NCI-H2196 (cell line): ENCODE data around the gene CLEC18B.
A peak's percentile ranks its signal among the peaks of the same experiment; 100 is the strongest.
"Not testable (repeated sequence)": the region's sequence is repeated elsewhere in the genome, so short reads cannot be mapped to it uniquely, and the experiment has no call there.

Experiments
- DNase-seq: peaks from one replicate; lab custom pipeline; 2025; ENCODE audit not compliant: unreplicated experiment; lab: John Stamatoyannopoulos, UW

The CLEC18B gene

DNA sequence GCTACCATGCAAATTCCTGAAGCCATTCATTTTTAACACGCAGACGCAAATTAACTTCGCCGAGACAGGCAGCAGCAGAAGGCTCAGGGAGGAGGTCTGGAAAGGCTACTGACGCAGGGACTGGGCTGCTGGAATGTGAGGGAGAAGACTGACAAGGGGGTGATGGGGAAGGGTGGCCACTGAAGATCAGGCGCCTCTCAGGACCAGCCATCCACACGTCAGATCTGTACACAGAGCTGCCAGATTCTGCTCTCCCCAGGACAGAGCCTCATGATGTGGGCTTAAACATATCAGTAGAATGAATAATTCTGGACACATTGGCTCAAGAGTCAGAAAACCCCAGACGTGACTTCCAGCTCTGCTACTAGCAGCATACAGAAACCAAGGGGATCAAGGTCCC is 25.6 kb upstream of the CLEC18B start:
- no peak for DNase-seq

DNA sequence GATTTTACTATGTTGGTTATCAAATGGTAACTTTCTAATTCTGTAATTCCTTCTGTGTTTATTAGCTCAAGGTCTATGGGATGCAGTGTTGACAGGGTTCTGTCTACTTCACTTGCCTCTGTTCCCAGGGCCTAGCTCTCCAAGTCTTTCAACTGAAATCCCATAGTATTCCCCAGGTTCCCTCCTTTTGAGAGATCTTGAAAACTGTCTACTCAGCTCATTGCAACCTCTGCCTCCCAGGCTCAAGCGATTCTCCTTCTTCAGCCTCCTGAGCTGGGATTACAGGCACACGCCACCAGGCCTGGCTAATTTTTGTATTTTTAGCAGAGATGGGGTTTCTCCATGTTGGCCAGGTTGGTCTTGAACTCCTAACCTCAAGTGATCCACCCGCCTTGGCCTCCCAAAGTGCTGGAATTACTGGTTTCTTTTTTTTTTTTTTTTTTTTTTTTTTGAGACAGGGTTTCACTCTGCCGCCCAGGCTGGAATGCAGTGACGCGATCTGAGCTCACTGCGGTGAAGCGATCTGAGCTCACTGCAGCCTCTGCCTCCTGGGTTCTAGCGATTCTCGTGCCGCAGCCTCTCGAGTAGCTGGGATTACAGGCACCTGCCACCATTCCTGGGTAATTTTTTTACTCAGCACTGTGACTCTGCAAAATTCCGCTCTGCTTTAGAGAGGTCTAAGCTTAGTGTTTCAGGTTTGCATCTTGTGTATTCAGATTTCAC is 22.5 kb upstream of the CLEC18B start:
- not testable (repeated sequence) for DNase-seq

DNA sequence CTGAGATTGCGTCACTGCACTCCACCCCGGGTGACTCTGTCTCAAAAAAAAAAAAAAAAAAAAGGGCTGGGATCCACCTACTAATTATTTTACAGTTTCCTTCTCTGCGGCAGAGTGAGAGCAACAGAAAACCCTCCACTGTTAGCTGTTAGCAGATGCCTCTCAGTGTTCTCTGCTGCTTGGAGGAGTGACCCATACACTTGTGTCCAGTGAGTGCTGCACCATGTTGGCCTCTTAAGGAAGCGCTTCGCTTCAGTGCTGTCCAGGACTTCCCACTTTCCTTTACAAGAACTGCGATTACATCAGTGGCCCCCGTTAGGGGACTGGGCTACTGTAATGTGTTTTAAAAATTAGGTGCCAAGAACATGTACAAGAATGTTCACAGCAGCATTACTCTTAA is 18.4 kb upstream of the CLEC18B start:
- DNase-seq = no peak

DNA sequence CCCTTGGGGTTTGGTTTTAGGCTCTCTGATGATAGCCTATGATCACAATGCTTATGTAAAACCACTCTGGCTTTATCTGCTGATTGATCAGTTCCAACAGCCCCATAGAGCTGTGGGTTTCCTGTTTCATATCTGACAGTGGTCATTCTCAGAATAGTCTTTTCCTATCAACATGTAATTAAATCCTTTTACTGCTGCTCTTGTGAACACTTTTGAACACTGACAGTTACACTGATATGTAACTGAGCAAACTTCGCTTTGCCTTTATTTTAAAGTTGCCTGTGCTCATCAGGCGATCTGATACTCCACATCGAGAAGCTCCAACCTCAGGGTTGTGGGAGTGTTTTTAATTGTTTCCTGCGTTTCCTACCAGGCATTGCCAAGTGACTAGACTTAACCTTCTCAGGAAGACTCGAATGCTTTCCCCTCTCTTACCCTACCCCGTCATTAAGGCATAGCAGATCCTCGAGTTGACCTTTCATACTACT is 17.3 kb upstream of the CLEC18B start:
- DNase-seq = no peak

DNA sequence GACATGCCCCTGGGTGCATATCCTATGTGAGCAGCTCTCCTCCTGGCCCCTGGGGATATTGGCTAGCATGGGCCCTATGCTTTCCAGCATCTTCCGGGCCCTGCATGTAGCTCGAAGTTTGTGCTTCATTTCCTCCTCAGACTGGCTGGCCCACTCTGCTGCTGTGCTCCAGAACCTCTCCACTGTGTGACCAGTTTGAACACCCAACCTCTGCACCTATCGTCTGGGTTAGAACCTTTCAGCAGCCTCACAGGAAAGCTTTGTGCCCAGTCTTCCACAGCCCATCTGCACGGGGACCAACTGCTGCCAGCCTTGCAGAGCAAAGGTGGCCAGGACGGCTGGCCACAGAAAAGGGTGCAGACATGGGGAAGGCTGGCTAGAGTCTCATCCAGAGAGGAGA is 10.2 kb upstream of the CLEC18B start:
- DNase-seq = no peak

DNA sequence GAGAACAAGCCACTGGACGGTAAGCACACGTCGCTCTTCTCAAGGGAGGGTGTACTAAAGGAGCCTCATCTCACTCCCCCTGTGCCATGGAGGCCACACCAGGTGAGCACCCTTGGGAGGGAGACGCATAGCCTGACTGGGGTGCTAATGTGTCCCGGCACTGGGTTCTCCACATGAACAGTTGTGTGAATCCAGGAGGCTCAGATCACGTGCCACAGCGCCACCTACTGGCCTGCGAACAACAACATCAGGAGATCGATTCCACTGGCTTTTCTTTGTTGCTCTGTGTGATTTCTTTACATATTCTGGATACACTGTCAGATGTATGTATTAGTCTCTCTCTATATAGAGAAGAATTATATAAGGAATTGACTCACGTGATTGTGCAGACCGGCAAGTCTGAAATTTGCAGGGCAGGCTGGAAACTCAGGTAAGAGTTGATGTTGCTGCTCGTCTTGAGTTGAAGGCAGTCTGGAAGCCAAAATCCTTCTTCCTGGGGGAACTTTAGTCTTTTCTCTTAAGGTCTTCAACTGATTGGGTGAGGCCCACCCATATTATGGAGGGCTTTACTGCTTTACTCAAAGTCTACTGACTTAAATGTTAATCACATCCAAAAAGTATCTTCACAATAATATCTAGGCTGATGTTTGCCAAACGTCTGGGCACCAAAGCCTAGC is 8.9 kb upstream of the CLEC18B start:
- DNase-seq = peak; percentile 2

DNA sequence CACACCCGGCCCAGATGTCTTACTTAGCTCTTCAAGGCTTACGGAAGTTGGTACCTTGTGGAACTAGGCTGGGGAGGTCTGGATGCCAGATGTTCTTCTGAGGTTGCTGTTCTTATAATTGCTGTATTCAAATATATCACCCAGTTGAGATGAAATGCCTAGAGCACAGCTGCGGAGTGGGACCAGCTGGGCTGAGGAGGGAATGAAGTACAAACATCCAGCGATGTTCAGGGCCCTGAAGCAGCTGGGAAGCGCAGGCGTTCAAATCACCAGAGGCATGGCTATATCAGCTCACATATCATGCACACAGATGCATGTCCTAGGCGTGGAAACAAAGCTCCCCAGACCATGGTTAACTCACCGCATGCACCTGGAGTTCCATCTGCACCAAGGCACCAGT is 7.2 kb upstream of the CLEC18B start:
- DNase-seq = not testable (repeated sequence)

DNA sequence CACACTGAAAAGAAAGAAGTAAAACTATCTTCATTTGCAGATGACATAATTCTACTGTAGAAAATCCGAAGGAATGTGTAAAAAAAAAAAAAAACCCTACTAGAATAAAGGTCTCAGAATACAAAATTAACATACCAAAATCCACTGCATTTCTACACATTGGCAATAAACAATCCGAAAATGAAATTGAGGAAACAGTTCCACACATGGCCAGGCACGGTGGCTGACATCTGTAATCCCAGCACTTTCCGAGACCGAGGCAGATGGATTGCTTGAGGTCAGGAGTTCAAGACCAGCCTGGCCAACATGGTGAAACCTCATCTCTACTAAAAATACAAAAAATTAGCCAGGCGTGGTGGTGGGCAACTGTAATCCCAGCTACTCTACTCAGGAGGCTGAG is 4.5 kb upstream of the CLEC18B start:
- DNase-seq = not testable (repeated sequence)

DNA sequence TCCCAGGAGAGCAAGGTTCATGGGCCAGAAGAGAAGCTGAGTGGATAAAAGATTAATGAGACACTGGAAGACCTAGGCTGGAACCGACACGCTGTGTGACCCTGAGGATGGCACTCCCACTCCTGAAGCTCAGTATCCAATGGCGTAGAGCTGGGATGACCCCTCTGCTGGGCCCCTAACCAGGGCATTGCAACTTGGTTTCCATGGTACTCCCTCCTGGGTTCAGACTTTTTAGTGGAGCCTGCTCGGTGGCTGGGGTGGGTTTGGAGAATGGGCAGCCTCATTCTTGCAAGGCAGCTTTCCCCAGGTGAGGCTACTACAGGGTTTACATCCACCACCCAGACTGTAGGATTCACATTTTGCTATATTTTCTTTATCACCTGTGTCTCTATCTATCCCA is 2.4 kb upstream of the CLEC18B start:
- not testable (repeated sequence) for DNase-seq

DNA sequence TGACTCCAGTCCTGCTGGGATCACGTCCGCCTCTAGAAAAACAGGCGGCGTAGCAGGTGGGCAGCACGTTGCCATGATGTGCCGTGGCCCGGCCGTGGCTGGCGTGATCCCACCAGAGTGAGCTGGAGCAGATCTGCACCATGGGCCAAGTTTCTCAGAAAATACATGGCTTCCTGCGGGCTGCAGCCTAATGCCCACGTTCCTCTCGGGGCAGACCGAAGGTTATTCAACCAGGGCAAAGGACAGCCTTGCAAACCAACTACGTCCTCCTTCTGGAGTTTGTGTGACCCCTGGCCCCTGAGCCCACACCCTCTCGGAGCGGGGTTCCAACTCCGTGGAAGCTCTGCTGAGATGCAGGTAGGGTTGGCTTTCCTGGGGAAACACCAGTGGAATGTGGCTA is 808 bp upstream of the CLEC18B start:
- DNase-seq = not testable (repeated sequence)

DNA sequence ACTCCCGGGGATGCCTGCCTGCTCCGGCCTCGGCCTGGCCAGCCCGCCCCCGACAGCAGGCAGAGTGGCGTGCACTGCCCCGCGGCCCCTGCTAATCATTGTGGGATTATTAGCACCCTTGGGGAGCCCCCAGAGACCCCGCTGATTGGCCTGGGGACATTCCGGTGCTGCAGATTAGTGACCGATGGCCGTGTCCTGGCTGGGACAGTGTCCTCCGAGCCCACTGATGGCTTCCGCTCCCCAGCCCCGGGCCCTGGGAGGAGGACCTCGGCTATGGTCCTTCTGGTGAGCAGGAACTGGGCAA is 156 bp upstream of the CLEC18B start:
- not testable (repeated sequence) for DNase-seq

DNA sequence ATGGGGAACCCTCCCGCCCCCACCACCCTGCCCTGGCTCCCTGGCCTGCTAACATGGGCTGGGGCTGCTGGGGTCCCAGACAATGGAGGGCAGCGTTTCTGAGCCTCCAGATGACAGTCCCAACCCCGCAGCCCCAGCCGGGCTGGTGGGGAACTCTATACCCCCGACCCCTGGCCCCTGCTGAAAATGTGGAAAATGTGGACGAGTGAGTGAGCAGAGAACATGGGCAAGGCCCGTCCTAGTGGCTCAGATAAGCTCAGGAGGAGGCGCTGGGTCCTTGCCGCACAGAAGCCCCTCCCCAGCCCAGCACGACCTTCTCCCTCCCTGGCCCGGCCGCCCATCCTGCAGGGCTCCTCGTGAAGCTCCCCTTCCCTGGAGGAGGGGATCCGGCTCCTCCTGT is 1.5 kb downstream of the CLEC18B start:
- not testable (repeated sequence) for DNase-seq

DNA sequence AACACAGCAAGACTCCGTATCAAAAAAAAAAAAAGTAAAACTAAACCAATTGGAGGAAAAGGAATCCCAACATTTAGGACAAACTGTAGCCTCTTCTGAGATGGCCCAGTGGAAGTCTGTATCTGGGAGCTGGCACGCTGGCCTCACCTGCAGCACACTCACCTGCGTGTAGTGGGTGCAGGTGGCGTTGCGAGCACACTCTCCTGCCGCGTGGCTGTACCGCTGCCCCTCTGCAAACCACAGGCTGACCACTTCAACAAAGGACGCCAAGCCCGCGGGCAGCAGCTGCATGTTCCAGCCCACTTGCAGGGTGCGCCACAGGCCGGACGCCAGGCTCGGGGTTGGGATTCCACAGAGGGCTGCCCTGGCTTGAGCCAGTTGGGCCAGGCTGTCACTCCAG is 3.4 kb downstream of the CLEC18B start:
- not testable (repeated sequence) for DNase-seq

DNA sequence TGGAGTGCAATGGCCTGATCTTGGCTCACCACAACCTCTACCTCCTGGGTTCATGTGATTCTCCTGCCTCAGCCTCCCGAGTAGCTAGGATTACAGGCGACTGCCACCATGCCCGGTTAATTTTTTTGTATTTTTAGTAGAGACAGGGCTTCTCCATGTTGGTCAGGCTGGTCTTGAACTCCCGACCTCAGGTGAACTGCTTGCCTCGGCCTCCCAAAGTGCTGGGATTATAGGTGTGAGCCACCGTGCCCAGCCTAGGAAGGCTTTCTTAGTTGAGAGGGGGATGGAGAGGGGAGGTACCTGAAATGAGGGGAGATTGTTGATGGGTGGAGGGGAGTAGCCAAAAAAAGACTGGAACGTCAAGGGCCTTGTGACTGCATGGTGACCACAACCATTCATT is 7.4 kb downstream of the CLEC18B start:
- DNase-seq = not testable (repeated sequence)

DNA sequence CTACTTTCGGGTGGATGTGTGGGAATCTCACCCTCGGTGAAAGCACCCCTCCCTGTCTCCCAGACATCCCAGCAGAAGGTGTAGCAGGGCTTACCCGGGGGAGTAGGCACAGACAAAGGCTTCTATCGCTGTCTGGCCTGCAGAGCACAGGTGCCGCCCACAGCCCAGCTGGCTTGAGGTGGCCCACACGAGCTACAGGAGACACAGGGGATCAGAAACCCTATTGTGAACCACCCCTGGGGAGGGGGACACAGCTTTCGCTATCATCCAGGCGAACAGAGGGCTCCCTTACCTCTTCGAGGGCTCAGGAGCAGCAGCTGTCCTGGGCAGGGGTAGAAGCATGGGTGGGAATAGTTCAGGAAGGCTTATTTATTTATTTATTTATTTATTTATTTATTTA is 7.8 kb downstream of the CLEC18B start:
- not testable (repeated sequence) for DNase-seq

DNA sequence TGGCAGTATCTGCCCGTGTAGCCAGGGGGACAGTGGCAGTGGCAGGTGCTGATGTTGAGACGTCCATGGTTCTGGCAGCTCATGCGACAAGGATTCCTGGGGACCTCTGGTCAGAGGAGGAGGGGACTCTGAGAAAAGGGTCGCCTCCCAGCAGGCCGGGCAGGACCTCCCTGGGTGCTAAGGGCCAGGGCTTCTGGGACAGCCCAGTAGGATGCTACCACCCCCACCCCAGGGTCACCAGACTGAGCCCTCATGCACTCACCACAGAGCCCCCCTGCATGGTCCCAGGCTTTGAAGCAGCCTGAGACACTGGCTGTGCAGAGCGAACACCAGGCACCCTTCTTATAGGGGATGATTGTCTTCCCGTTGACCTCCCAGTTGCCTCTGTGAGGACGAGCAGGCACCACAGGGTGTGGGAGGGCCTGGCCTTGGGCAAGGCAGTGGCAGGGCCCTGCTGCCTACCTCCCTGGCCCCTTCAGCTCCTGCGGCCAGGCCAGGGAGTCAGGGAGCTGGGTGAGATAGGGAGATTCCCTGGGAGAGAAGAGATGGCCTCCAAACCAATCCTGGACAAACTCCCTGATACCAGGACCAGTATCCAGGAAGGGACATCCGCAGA is 8.4 kb downstream of the CLEC18B start:
- DNase-seq = not testable (repeated sequence)

DNA sequence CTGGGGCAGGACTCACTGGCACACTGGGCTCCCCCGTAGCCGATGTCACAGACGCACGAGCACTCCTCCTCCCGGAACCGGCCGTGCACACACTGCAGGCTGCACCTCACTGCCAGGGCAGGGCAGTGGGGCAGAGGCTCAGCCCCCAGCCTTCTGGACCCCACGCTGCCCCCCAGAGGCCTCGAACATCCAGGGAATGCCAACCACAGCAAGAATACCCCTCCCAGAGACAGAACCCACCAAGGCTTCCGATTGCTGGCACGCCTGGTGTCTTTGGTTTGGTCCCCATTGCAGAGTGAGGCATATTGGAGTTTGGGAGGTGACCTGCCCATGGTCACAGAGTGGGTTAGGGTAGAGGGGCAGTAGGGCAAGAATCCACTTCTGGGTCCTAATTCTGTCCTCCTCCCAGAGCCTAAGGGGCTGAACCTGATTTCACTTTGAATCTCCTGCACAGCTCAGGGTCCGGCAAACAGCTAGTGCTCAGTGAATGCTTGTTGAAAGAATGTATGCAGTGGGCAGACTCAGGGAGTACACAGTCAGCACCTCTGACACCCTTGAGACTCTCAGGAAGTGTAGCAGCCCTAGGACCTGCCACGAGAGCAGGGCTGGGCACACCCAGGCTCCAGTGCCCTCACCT is 9.0 kb downstream of the CLEC18B start:
- DNase-seq = not testable (repeated sequence)

DNA sequence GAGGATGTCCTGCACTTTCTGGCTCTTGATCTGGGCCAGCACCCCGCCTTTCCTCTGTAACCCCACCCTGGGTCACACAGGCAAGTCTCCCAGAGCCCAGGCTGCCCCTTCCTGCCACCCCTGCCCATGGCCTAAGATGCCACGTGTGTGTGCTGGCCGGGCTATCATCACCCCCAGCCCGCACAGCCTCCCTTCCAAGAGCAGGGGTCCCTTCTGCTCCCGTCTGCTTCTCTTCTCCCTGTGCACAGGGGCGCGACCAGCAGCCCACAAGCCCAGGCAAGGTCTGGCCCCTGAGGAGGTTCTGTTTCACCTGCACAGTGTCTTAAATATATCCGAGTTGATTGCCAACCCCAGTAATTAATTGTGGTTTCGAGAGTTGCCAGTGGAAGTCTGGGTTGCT is 10.3 kb downstream of the CLEC18B start:
- DNase-seq = not testable (repeated sequence)

DNA sequence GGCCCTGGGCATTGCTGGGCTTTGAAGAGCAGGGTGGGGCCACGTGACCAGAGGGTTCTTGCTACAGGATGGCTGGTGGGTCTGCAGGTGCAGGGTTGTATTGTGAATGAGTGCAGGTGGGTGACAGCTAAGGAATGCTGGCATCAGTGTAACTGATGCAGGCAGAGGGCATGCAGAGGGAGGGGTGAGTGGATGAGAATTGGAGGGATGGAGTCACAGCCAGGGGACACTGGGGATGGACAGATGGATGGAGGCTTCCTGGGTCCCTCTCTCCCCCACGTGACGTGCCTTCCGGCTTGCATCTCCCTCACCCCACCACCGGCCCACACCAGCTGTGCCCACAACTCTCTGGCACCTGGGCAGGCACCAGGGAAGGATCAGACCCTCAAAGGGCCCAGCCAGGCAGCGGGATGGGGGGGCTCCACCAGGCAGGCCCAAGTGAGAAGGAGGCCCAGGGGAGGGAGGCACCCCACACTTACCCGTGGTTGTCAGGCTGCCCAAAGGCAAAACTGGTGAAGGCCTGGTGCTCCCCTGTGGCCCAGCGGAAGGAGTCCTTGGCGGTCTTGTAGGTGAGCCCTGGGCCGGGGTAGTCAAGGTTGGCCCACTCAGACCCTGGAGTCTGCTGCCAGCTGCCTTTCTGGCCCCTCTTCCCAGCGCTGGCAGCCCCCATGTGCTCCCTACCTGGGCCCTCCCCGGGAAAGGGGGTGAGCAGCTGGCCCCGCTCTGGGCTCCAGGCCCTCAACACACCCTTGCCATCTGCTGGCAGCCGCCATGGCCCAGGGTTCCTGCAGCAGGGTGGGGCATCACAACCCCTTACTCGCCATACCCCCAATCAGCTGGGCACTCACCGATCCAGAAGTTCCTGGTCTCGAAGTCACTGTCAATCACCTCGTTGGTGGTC is 11.0 kb downstream of the CLEC18B start:
- not testable (repeated sequence) for DNase-seq

DNA sequence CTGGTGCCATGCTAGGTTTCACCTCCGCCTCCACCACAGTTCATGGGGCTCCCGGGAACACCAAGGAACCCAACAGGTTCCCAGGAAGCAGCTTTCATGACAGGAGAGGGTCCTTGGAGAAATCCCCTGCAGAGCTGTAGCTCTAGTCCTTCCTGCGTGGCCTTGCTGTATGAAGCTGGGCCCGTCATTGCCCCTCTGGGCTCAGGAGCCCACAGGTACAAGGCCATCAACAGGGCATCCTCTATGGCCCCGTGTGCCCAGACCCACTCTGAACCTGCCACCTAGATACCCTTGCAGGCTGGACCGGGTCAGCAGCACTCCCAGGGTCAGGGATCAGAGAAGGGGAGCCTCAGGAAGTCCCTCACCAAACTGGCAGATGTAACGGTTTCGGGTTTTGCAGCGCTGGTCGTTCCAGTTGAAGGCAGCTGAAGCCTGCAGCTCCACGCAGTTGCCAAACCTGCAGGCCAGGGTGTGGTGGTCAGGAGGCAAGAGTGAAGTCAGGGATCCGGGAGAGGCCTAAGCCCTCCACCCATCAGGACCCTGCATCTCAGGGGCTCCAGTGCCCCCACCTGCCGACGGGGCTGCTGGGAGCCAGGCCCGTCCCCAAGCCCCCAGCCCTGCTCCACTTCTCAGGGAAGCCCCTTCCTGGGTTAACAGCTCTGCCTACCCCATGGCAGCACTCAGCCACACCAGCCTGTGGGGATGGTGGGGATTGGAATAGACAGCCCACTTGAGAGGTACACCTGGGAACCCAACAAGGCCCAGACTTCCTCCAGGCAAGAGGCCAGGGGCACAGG is 11.9 kb downstream of the CLEC18B start:
- DNase-seq = not testable (repeated sequence)
